Hepatocyte (in vitro differentiated cells): Measurements from ENCODE around the gene PKM. TPM values are rescaled to one million over a fixed set of nuclear protein-coding genes. Genes with fewer than 3 reads are reported as not detected.

ENCODE experiments used
- DNase-seq: peaks from one replicate; pipeline ENCODE4 v3.0.0-alpha.2; 2016; ENCODE audit warnings: low spot score
- H2AFZ ChIP-seq: fragments of 200-600 bp; sonication (generic); 2 replicates; pipeline ENCODE4 v1.6.0; 2016; ENCODE audit warnings: antibody characterized with exemption, mild to moderate bottlenecking
- H3K27ac ChIP-seq: fragments of 200-600 bp; sonication (generic); 2 replicates; pipeline ENCODE4 v1.5.1; 2016; ENCODE audit warnings: mild to moderate bottlenecking
- H3K27me3 ChIP-seq: fragments of 200-600 bp; sonication (generic); 2 replicates; pipeline ENCODE4 v1.6.1; 2016
- H3K36me3 ChIP-seq: fragments of 200-600 bp; sonication (generic); replicated peaks from 2 replicates; pipeline ENCODE4 v1.5.1; 2016; ENCODE audit warnings: low read depth; ENCODE audit not compliant: insufficient read depth
- H3K4me1 ChIP-seq: fragments of 200-600 bp; sonication (generic); 2 replicates; pipeline ENCODE4 v1.5.1; 2016; ENCODE audit warnings: mild to moderate bottlenecking, moderate library complexity; ENCODE audit not compliant: insufficient read depth
- H3K4me2 ChIP-seq: fragments of 200-600 bp; sonication (generic); 2 replicates; pipeline ENCODE4 v1.6.0; 2016
- H3K4me3 ChIP-seq: fragments of 200-600 bp; sonication (generic); 2 replicates; pipeline ENCODE4 v1.5.1; 2016; ENCODE audit warnings: mild to moderate bottlenecking
- H3K79me2 ChIP-seq: fragments of 200-600 bp; sonication (generic); 2 replicates; pipeline ENCODE4 v1.6.0; 2017; ENCODE audit warnings: mild to moderate bottlenecking
- H3K9me2 ChIP-seq: fragments of 200-600 bp; sonication (generic); replicated peaks from 2 replicates; pipeline ENCODE4 v1.6.0; 2017; ENCODE audit warnings: mild to moderate bottlenecking; ENCODE audit not compliant: insufficient read depth
- H3K9me3 ChIP-seq: fragments of 200-600 bp; sonication (generic); 2 replicates; pipeline ENCODE4 v1.5.1; 2016; ENCODE audit warnings: low read depth, mild to moderate bottlenecking
- H4K20me1 ChIP-seq: fragments of 200-600 bp; sonication (generic); 2 replicates; pipeline ENCODE4 v1.6.0; 2016; ENCODE audit warnings: mild to moderate bottlenecking; ENCODE audit not compliant: insufficient read depth, poor library complexity, severe bottlenecking
- EZH2 ChIP-seq: fragments of 200-600 bp; sonication (generic); IDR thresholded peaks from 2 replicates; pipeline ENCODE4 v1.6.1; 2016; ENCODE audit warnings: antibody characterized with exemption, mild to moderate bottlenecking, borderline replicate concordance
- EZH2phosphoT487 ChIP-seq: fragments of 200-600 bp; sonication (generic); IDR thresholded peaks from one replicate; pipeline ENCODE4 v1.6.1; 2018; ENCODE audit warnings: antibody characterized with exemption, mild to moderate bottlenecking, low read depth, moderate library complexity; ENCODE audit not compliant: unreplicated experiment, severe bottlenecking
- WGBS: methylation state at CpG from one replicate; pipeline ENCODE4 v1.1.6; 2016; ENCODE audit warnings: low lambda C conversion rate; ENCODE audit errors: missing lambda C conversion rate; 5-methylcytosine and 5-hydroxymethylcytosine counted together
- polyA plus RNA-seq: library from polyadenylated mRNA; unstranded; fragments of >200 nt; fragmentation: Nextera tagmentation; extraction: Ambion mirVana; gene quantifications from 2 replicates; pipeline ENCODE4 v1.2.1, GENCODE V29; 2016
- total RNA-seq: library from RNA; depleted of rRNA; stranded (reverse); fragments of >200 nt; gene quantifications from 2 replicates; pipeline ENCODE4 v1.2.3, GENCODE V29; 2014
- TF ChIP-seq, protein P1 (sequence below): fragments of 200-600 bp; sonication (generic); IDR thresholded peaks from 2 replicates; pipeline ENCODE4 v1.5.1; 2016; ENCODE audit warnings: antibody characterized with exemption, mild to moderate bottlenecking; ENCODE audit not compliant: poor library complexity

PKM gene
- total and polyA plus RNA-seq, 2 experiments from 2014 or later, result 314 to 376 TPM

GRCh38 chr15:72169921-72170611 lies 60.9 kb downstream of the PKM start:
- Histone ChIP-seq H3K9me2 (no peaks in the 10 kb centered on the region), H3K36me3 (no peaks in the 10 kb centered on the region), H3K27ac (peak overlapping the region; percentile 81), H3K4me1 (peaks cover 19% of the 10 kb centered on the region), H3K79me2 (no peaks in the 10 kb centered on the region), H3K4me3 (no peak overlapping the region), H3K4me2 (no peak overlapping the region), H4K20me1 (no peaks in the 10 kb centered on the region), H3K9me3 (no peaks in the 10 kb centered on the region), H2AFZ (no peak overlapping the region), H3K27me3 (no peaks in the 10 kb centered on the region)
- TF ChIP-seq, protein P1, sequence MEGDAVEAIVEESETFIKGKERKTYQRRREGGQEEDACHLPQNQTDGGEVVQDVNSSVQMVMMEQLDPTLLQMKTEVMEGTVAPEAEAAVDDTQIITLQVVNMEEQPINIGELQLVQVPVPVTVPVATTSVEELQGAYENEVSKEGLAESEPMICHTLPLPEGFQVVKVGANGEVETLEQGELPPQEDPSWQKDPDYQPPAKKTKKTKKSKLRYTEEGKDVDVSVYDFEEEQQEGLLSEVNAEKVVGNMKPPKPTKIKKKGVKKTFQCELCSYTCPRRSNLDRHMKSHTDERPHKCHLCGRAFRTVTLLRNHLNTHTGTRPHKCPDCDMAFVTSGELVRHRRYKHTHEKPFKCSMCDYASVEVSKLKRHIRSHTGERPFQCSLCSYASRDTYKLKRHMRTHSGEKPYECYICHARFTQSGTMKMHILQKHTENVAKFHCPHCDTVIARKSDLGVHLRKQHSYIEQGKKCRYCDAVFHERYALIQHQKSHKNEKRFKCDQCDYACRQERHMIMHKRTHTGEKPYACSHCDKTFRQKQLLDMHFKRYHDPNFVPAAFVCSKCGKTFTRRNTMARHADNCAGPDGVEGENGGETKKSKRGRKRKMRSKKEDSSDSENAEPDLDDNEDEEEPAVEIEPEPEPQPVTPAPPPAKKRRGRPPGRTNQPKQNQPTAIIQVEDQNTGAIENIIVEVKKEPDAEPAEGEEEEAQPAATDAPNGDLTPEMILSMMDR, result no peak
- TF ChIP-seq EZH2, result no peak
- DNase-seq, result peak; percentile 59
- 84% methylated on average over 16 of the region's 16 CpGs for WGBS

GRCh38 chr15:72169236-72169920 lies 61.6 kb downstream of the PKM start:
- Histone ChIP-seq H3K79me2 (no peaks in the 10 kb centered on the region), H3K4me1 (peaks cover 19% of the 10 kb centered on the region), H3K9me3 (no peaks in the 10 kb centered on the region), H3K4me3 (no peak overlapping the region), H3K9me2 (no peaks in the 10 kb centered on the region), H3K4me2 (peak overlapping the region; percentile 50), H3K36me3 (no peaks in the 10 kb centered on the region), H3K27me3 (no peaks in the 10 kb centered on the region), H4K20me1 (no peaks in the 10 kb centered on the region), H3K27ac (peak overlapping the region; percentile 81), H2AFZ (no peak overlapping the region)
- no peak for DNase-seq
- WGBS, result 89% methylated on average over 10 of the region's 10 CpGs
- TF ChIP-seq EZH2phosphoT487 (no peak), EZH2 (no peak)

- H3K4me2 ChIP-seq, result peak overlapping the region; percentile 50
- TF ChIP-seq EZH2 (no peak), EZH2phosphoT487 (no peak)
- TF ChIP-seq, protein P1, result no peak
- H3K79me2 ChIP-seq, result no peaks in the 10 kb centered on the region
- H3K9me2 ChIP-seq, result no peaks in the 10 kb centered on the region
- peak overlapping the region; percentile 81 for H3K27ac ChIP-seq
- no peaks in the 10 kb centered on the region for H3K36me3 ChIP-seq
- no peaks in the 10 kb centered on the region for H4K20me1 ChIP-seq
- H2AFZ ChIP-seq, result no peak overlapping the region
- H3K27me3 ChIP-seq, result no peaks in the 10 kb centered on the region
- DNase-seq, result no peak
- H3K4me3 ChIP-seq, result no peak overlapping the region
- peaks cover 19% of the 10 kb centered on the region for H3K4me1 ChIP-seq
- WGBS, result 70% methylated on average over 4 of the region's 4 CpGs
- no peaks in the 10 kb centered on the region for H3K9me3 ChIP-seq
Measured at GRCh38 chr15:72168808-72169190, 62.2 kb downstream of the PKM start.

DNA sequence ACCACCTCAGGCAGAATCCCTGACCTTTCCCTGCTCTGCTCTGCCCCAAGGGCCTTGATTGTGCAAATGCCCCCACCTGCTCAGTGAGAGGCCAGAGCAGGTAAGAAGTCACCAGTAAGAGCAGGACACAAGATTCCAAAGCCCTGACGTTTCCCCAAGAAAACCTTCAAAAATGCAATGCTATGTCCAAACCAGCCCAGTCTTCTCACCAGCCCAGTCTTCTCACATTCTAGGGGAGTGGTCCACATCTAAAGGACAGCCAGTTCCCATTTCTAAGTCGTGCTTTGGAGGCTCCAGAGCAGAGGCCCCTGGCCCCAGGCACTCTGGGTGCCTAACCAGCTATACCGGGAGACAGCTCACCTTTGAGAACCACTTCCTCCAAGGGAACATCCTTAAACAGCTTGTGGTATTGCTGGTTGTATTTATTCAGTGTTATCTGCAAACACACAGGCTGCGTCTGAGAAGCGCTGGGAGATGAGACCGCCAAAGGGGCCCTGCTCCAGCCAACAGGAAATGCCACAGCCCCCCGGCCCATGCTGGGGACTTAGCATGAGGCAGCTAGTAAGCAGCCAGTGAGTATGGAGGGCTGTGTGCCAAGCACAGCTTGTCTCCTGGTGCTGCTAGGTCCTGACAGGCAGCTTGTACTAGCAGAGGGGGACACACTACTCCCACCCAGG lies 62.7 kb downstream of the PKM start:
- H3K4me1 ChIP-seq, result peaks cover 19% of the 10 kb centered on the region
- no peaks in the 10 kb centered on the region for H3K9me3 ChIP-seq
- H3K9me2 ChIP-seq, result no peaks in the 10 kb centered on the region
- no peak overlapping the region for H3K4me3 ChIP-seq
- H4K20me1 ChIP-seq, result no peaks in the 10 kb centered on the region
- DNase-seq, result peak; percentile 62
- H3K79me2 ChIP-seq, result no peaks in the 10 kb centered on the region
- no peaks in the 10 kb centered on the region for H3K27me3 ChIP-seq
- TF ChIP-seq, protein P1, result no peak
- TF ChIP-seq EZH2 (no peak), EZH2phosphoT487 (no peak)
- 10% methylated on average over 7 of the region's 7 CpGs for WGBS
- H3K4me2 ChIP-seq, result peak overlapping the region; percentile 50
- H2AFZ ChIP-seq, result no peak overlapping the region
- H3K27ac ChIP-seq, result peak overlapping the region; percentile 81
- no peaks in the 10 kb centered on the region for H3K36me3 ChIP-seq
